Stromal cell of bone marrow (primary cell): ENCODE measurements around the gene FCGBP.
"Not testable (repeated sequence)": the region's sequence is repeated elsewhere in the genome, so short reads cannot be mapped to it uniquely, and the experiment has no call there.

ENCODE experiments used
- DNase-seq: peaks from one replicate; pipeline ENCODE4 v3.0.0-alpha.2; 2012; ENCODE audit warnings: low read depth

The FCGBP gene

DNA sequence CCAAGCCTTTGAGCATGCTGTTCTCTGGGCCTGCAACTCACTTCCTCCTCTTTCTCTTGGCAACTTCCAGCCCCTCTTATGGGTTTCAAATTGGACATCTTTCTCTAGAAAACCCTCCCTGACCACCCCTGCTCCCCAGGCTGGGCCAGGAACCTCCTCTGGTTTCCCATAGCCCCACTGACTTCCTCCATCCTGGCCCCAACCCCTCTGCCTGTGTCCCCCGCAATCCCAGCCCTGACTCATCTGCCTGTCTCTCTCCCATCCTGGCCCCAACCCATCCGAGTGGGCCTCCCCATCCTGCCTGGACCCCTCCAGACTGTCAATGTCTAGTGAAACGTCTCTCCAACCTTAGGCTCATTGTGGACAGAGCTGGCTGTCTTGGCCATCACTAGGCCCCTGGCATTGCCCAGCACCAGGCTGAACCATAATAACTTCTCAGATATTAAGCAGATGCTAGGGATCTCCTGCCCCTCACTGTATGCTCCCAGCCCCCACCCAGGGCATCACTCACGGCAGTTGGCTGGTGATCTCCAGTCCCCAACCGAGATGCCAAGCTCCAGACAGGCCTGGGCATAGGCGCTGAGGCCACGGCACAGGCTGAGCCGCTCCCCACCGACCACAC is 16.8 kb downstream of the FCGBP start:
- DNase-seq = no peak

DNA sequence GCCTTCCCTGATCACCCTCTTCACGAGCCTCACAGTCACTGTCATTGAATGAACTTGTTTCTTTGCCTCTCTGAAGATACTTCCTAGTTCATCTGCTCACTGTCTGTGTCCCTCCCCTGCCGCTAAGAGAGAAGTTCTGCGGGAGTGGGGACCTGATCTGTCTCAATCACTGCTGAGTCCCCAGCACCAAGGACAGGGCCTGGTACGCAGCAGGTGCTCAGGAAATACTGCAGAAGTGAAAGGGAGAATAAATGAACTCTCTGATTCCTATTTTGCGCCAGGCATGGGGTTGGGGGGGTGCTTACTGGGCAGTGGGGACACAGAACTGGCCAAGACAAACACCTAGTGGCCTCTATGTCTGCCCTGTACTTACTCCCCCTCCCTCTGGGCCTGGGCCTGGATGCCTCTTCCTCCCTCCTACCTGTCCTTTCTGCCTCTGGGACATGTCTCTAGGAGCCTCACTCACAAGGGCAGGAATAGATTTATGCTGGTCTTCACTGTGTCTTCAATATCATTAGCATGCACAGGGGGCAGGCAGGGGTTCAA is 17.5 kb downstream of the FCGBP start:
- no peak for DNase-seq

DNA sequence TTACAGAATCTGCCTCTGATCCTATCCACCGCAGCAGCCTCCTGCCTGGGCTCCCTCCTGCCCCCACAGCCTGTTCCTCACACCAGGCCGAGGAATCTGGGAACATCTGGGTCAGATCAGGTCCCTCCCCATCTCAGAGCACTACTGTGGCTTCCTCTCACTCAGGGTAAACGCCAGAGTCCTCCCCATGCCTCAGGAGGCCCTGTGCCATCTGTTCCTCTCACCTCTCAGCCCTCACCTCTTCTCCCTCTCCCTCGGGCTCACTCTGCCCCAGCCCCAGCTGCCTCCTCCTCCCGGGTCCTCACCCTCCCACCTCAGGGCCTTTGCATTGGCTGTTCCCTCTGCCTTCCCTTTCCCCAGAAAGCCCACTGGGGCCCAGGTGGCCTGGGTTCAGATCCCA is 18.2 kb downstream of the FCGBP start:
- DNase-seq = no peak

DNA sequence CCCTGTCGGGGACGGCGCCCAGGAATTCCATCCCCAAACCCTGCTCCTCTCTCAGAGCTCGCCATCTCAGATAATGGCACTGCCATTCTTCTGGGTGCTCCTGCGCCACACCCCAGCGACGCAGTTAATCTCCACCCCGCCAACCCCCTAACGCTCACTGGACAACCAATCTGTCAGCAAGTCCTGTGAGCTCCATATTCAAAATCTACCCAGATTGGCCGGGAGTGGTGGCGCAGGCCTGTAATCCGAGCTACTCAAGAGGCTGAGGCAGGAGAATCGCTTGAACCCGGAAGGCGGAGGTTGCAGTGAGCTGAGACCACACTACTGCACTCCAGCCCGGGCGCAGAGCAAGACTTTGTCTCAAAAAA is 18.6 kb downstream of the FCGBP start:
- peak; percentile 28 for DNase-seq

DNA sequence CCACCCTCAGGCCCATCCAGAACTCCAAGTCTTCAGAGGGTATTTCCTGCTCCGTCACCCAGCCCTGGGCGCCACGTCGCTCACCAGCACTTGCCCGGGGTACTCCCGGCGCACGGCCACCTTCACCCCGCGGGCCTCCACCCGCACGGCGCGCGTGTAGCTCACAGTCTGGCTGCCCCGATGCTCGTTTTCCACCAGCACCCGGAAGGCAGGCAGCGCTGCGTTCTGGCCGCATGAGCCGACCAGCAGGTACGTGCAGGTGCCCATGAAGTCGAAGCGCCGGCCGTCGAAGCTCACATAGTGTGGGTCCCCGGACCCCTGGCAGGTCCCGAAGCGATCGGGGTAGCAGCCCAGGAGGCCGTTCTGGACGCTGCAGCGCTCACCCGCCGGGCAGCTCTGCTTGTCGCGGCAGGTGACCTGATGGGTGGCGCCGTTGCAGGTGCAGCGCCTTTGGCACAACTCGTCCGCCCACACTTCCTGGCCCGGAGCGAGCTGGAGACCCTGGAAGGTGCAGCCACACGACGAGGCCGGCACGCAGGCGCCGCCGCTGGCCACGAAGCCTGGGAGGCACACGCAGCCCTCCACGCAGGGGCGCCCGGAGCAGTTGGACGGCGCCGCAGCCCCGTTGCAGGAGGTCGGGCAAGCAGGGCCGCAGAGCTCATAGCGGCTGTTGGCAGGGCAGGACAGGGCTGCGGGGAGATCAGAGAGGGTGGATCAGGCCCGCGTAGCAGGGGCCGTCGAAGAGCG is 19.2 kb downstream of the FCGBP start:
- DNase-seq = no peak

DNA sequence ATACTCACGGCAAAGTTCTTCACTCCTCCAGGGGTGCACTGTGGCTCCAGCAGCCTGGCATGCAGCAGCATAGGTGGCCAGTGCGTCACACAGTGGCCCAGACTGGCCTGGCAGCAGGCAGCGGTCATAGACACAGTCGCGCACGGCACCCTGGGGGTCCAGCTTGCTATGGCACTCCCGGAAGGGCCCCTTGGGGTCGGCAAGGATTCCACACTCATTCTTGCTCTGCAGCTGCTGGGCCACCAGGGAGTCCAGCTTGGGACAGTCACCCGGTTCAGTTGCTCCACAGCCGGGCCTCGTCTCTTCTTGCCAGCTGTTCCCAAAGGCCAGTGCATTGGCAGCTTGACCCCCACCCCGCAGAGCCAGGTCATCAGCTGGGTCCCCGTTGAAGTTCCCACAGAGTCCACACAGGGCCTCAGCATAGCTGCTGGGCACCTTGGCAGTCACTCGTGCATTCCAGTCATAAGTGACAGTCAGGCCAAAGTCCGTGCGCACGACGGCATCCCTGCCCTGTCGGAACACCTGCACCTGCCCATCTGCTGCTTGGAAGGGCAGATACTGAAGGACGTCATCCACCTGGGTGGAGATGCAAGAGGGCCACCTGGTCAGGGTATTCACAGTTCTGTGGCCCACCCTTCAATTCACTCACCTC is 20.6 kb downstream of the FCGBP start:
- DNase-seq = no peak

DNA sequence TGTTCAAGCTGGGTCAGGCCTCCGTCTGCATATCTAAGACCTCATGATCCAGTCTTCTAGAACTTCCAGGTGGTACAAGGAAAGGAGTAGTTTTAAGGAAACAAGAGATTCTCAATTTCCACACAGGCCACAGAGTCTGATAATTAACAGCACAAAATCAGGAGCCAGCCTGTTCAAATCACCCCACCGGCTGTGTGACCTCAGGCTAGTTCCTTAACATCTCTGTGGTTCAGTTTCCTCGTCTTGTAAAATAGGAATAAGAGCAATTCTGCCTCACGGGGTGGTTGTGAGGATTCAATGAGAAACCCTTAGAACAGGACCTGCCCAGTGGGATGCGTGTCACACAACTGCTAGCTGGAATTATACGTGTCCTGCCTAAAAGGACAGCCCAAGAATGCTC is 25.6 kb downstream of the FCGBP start:
- no peak for DNase-seq

DNA sequence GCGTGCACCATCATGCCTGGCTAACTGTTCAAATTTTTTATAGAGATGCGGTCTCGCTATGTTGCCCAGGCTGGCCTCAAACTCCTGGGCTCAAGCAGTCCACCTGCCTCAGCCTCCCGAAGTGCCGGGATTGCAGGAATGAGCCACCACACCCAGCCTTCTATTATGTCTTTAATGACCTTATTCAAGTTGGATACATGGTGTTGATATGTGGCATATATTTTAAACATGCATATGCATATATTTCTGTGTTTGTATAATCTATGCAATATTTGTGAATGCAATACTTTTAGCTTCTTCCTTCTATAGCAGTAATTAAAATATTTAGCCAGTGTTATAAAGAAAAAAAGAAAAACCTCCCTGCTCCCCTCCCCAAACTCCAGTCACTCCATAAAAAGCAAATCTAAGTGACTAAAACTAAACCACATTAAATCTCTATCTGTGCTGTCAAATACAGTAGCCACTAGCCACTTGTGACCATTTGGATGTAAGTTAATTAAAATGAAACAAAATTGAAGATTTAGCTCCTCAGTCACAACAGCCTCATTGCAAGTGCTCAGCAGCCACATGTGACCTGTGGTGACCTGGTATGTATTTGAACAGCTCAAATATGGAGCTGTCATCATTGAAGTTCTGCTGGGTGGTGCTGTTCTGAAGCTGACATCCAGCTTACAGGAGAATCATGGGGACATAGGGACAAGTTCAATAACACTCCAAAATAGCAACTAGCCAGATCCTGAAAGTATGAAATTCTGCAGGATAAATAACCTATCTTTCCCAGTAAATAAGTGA is 27.4 kb downstream of the FCGBP start:
- no peak for DNase-seq

DNA sequence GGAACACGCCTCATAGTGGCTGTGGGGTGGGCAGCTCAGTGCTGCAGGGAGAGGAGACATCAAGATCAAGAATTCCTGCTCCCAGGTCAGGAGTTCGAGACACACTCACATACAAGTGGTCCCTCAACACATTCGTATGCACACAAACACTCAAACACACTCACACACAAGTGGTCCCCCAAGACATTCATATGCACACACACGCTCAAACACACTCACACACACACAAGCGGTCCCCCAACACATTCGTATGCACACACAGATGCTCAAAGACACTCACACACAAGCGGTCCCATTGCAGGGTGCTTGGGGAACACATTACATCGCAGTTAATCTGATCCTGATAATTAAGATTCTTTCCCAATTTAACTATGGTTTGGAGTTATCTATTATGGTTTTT is 28.2 kb downstream of the FCGBP start:
- no peak for DNase-seq

DNA sequence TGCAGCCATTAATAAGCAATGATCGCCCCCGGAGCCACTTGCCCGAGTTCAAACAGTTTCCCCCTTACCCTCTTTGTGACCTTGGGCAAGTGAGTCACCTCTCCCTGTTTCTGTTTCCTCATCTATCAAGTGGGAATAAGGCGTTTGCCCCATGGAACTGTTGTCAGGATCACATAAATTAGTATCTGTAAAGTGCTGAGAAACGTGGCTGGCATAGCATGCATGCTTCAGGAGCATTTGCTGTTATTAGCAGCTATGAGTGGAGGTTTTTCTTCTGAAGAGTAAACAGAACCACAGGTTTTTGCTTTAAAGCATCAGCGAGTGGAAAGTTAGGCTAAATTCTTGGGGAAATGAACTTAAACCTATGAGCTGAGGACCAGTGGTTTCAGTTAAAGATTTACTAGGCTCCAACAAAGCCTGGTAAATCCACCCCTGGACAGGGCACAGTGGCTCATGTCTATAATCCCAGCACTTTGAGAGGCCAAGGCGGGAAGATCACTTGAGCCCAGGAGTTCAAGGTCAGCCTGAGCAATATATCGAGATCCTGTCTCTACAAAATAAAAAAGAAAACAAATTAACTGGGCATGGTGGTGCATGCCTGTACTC is 30.8 kb downstream of the FCGBP start:
- DNase-seq = not testable (repeated sequence)

DNA sequence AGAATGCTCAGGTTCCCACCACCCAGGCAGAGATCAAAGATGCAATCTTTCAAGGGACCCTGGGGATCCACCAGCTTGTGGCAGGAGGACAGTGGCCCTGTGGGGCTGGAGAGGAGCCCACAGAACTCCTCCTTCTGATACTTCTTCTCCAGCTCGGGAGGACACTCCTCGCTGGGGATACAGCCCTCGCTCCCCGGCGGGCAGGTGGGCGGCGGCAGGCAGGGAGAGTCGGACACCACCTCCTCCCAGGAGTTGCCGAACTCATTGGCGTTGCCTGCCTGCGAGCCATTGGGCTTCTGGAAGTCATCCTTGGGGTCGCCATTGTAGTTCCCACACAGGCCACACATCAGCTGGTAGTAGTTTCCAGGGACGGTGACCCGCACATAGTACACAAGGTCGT is 32.1 kb downstream of the FCGBP start:
- not testable (repeated sequence) for DNase-seq

DNA sequence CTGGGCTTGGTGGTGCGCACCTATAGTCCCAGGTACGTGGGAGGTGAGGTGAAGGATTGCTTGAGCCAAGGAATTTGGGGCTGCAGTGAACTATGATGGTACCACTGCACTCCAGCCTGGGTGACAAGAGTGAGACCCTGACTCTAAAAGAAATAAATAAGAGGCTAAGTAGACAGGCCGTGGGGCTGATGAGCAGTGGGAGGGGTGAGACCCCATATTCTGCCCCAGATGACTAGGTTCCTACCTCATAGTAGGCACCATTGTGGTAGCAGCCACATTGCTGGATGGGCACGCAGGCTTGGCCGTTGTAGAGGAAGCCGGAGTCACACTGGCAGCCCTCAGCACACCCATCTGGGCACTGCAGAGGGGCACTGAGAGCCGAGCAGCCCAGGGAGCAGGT is 32.8 kb downstream of the FCGBP start:
- not testable (repeated sequence) for DNase-seq

DNA sequence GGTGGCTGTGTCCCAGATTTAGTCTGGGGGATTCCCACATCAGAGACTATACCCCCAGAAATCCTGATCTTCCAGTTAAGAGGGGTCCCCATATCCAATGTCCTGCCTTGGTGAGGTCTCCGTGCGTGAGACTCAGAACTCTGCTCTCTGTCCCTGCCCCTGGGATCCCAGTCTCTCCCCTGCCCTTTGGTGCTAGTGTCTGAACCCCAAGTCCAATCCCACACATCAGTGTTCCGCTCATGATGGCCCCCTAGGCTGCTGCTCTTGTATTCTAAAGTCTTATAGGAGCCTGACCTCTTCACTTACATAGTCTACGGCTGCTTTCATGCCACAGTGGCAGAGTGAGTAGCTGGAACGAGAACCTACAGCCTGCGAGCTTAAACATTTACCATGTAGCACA is 35.6 kb downstream of the FCGBP start:
- not testable (repeated sequence) for DNase-seq

DNA sequence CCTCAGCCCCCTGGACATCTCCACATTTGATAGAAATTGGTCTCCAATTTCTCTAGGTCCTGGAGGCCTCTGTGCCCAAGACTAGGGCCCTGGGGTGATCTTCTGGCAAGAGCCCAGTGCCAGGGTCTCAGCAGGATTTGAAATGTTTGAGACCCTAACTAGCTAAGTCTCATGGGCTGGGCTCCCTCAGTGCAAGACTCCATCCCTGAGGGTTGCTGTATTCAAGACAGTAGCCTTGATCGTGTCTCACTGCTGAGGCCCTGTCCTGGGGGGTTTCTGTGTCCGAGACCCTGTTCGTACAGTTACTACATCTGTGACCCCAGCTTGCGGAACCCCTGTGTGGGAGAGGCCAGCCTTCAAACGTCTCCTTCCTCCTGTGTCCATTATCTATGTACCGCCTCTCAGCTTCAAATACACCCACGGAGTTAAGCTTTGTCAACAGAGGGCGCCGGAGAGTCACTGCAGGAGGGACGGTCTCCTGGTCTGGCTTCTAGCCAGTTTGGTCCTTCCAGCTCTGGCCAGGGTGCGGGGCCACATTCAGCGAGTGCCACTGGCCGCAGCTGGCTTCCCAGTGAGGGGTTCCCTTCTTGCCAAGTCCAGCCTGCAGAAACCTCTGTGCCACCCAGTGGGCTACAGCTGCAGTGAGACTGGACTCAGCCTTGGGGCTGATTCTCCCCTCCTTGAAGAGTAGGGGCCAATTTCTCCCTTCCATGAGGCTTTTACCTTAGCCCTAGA is 36.8 kb downstream of the FCGBP start:
- not testable (repeated sequence) for DNase-seq

DNA sequence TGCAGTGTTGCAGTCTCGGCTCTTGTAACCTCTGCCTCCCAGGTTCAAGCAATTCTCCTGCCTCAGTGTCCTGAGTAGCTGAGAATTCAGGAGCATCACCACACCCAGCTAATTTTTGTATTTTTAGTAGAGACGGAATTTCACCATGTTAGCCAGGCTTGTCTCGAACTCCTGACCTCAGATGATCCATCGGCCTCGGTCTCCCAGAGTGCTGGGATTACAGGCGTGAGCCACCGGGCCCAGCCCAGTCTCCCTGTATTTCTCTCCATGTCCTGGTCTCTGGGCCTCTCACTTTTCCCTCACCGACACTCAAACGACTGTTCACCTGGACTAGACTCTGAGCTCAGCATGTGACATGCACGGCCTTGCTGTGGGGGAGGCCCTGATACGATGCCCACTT is 39.3 kb downstream of the FCGBP start:
- DNase-seq = not testable (repeated sequence)

DNA sequence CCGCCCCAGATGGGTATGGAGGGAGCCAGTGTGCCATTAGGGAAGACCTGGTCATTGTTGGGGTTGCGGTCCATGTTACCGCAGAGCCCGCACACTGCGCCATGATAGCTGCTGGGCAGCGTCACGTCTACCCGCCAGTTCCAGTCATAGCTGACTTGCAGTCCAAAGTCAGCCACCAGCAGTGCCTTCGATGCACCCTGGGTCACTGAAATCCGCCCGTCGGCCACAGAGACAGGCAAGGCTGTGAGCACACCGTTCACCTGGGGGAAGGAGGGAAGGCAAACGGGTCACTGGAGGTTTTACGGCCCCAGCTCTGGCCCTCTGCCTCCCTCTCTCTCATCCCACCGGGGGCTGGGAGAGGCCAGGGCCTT is 40.2 kb downstream of the FCGBP start:
- not testable (repeated sequence) for DNase-seq

DNA sequence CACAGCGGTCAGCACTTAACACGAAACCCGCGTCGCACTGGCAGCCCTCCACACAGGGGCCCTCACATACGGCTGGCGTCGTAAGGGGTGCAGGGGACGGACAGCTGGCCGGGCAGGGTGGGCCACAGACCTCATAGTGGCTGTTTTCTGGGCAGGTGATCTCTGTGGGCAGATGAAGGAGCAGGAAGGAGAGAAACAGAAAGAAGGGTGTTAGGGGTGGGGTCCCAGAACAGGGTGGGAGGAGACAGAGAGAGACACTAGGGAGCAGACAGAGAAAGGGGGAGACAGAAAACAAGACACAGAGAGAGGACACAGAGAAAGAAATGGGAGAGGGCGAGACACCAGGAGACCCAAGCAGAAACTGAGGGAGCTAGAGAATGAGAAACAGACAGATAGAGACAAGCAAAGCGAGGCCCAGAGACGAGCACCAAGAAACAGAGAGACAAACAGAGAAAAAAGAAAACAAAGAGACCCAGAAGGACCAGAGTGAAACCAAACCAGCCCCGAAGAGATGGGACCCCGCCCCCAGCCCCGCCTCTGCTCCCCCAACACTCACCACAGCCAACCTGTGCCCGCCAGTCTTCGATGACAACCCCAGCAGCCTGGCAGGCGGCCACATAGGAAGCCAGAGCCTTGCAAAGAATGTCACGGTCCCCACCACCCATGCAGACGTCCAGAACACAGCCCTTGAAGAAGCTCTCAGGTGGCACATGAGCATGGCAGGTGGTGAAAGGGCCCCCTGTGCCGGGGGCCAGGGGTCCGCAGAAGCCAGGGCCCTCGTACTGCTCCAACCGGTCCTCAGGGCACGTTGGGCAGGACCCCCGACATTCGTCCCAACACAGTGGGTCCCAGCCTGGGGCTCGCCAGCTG is 40.8 kb downstream of the FCGBP start:
- DNase-seq = not testable (repeated sequence)

DNA sequence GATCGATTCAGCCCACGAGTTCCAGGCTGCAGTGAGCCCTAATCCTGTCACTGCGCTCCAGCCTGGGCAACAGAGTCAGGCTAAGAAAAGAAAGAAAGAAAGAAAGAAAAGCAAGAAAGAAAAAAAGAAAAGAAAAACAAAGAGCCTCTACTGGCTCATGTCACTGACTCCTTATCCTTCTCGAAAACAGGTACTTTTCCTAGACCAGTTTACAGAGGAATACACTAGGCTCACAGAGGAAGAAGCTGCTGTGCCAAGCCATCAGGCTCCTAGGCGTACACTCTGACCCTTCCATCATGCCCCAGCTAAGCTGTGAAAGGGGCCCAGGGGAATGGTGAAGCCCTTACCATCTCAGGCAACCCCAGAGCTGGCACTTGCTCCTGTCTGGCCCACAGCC is 41.9 kb downstream of the FCGBP start:
- not testable (repeated sequence) for DNase-seq

DNA sequence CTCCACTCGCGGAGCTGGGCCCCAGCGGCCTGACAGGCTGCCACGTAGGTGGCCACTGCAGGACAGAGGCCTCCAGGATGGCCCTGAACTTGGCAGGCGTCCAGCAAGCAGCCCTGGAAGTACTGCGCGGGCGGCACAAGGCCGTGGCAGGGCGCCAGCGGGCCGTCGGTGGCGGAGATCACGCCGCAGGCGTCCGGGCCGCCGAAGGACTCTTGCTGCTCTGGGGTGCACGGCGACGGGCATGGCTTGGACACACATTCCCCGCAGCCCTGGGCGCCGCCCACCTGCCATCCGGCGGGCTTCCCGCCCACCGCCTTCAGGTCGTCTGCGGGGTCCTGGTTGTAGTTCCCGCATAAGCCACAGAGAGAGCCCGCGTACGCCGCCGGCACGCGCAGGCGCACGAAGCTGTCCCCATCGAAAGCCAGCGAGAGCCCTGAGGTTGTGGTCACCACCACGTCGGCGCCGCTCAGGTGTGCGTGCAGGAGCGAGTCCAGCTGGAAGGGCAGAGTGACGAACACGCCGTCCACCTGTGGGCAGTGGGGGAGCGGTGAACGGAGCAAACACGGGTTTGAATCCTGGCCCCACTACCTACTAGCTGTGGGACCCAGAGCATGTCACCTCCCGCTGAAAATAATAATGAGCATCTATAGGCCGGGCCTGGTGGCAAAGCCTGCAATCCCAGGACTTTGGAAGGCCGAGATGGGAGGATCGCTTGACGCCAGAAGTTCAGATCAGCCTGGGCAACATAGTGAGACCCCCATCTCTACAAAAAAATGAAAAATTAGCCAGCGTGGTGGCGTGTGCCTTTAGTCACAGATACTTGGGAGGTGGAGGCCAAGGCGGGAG is 42.6 kb downstream of the FCGBP start:
- DNase-seq = not testable (repeated sequence)
